HCT116 (cell line): ENCODE results near the gene SPATS2L. TPM values are rescaled to one million over a fixed set of nuclear protein-coding genes. Genes with fewer than 3 reads are reported as not detected.

Experiments used
- ATAC-seq: fragments of 200-7000 bp; cut with Tn5 transposase; 2 replicates; pipeline ENCODE4 v1.9.1; 2020; ENCODE audit warnings: mild to moderate bottlenecking, moderate library complexity
- BruUV-seq: library from RNA; stranded (reverse); fragments of 400-500 nt; replicated peaks from 2 replicates; lab custom pipeline; 2021; lab: Mats Ljungman, UMichigan
- CTCF ChIA-PET: fragments of 300-600 bp; sonication (Branson Sonifier 250); formaldehyde crosslinking; loops from one replicate; lab custom pipeline; 2021; ENCODE audit warnings: antibody characterized with exemption; lab: Charles Lee
- POLR2A ChIA-PET: fragments of 300-600, 350-600 bp; sonication (Branson Sonifier 250); formaldehyde crosslinking; loops from one replicate; lab custom pipeline; 2021; ENCODE audit warnings: antibody characterized with exemption; lab: Charles Lee
- RAD21 ChIA-PET, 2 experiments: fragments of 300-600 bp; sonication (Branson Sonifier 250); formaldehyde crosslinking; loops; one replicate each; lab custom pipeline; 2023; ENCODE audit warnings: low total read pairs in 2 of 2; ENCODE audit not compliant: uncharacterized antibody in 2 of 2, unreplicated experiment in 2 of 2, low non-redundant PET in 1 of 2; lab: Charles Lee
- DNase-seq: peaks from one replicate; pipeline ENCODE4 v3.0.0-alpha.2; 2010; ENCODE audit warnings: low read depth, low spot score
- H2AFZ ChIP-seq: fragments of 200-600 bp; shearing (Covaris generic), sonication (generic); 2 replicates; pipeline ENCODE4 v1.6.1; 2017; ENCODE audit warnings: low read depth, mixed run types, mixed read lengths, antibody characterized with exemption, low read length; ENCODE audit not compliant: poor library complexity, severe bottlenecking
- H3K27ac ChIP-seq: 2 replicates; pipeline ENCODE4 v1.5.1; 2012; ENCODE audit warnings: low read depth, low read length
- H3K27me3 ChIP-seq: fragments of 200-600 bp; sonication (generic); 2 replicates; pipeline ENCODE4 v1.6.1; 2016; ENCODE audit warnings: mixed run types, low read length, mixed read lengths; ENCODE audit not compliant: insufficient read depth
- H3K36me3 ChIP-seq, 2 experiments: fragments of 200-500 bp in 1 of 2; fragments of 200-600 bp in 1 of 2; sonication (Bioruptor generic) in 1 of 2; sonication (generic) in 1 of 2; 2 replicates each; pipeline versions ENCODE4 v1.5.1 to v1.6.1; 2014 to 2016; ENCODE audit warnings: low read length in 2 of 2, inconsistent platforms in 1 of 2, mixed read lengths in 1 of 2, mixed run types in 1 of 2; ENCODE audit not compliant: insufficient read depth in 2 of 2, control insufficient read depth in 1 of 2
- H3K4me1 ChIP-seq, 2 experiments: fragments of 200-600 bp in 1 of 2; sonication (generic) in 1 of 2; 2 replicates each; pipeline versions ENCODE4 v1.5.1 to v1.6.1; 2012 to 2017; ENCODE audit warnings: low read length in 2 of 2, inconsistent platforms in 1 of 2, mild to moderate bottlenecking in 1 of 2, mixed read lengths in 1 of 2, mixed run types in 1 of 2, moderate library complexity in 1 of 2; ENCODE audit not compliant: insufficient read depth in 2 of 2, control insufficient read depth in 1 of 2
- H3K4me2 ChIP-seq: fragments of 200-600 bp; sonication (generic); 2 replicates; pipeline ENCODE4 v1.6.1; 2017; ENCODE audit warnings: mixed run types, low read length, mixed read lengths
- H3K4me3 ChIP-seq, 2 experiments: fragments of 200-600 bp in 1 of 2; sonication (generic) in 1 of 2; replicated peaks in 1 of 2; 2 replicates each; pipeline ENCODE4 v1.5.1; 2011 to 2016; ENCODE audit warnings: low read length in 2 of 2, control low read depth in 1 of 2, low read depth in 1 of 2, mild to moderate bottlenecking in 1 of 2, mixed read lengths in 1 of 2, mixed run types in 1 of 2
- H3K79me2 ChIP-seq: fragments of 200-600 bp; sonication (generic); 2 replicates; pipeline ENCODE4 v1.6.1; 2017; ENCODE audit warnings: mild to moderate bottlenecking, mixed run types, low read length, moderate library complexity, mixed read lengths; ENCODE audit not compliant: insufficient read depth
- H3K9ac ChIP-seq: fragments of 200-600 bp; sonication (generic); 2 replicates; pipeline ENCODE4 v1.6.1; 2016; ENCODE audit warnings: low read length, mixed read lengths
- H3K9me2 ChIP-seq: fragments of 200-600 bp; sonication (generic), shearing (Covaris generic); 2 replicates; pipeline ENCODE4 v1.6.1; 2017; ENCODE audit warnings: mixed run types, mild to moderate bottlenecking, moderate library complexity; ENCODE audit not compliant: insufficient read depth
- H3K9me3 ChIP-seq, 2 experiments: fragments of 200-500 bp in 1 of 2; fragments of 200-600 bp in 1 of 2; sonication (Bioruptor generic) in 1 of 2; sonication (generic) in 1 of 2; 2 replicates each; pipeline ENCODE4 v1.6.1; 2014 to 2017; ENCODE audit warnings: low read length in 2 of 2, mixed read lengths in 2 of 2, inconsistent platforms in 1 of 2, low read depth in 1 of 2, mild to moderate bottlenecking in 1 of 2, mixed run types in 1 of 2, moderate library complexity in 1 of 2; ENCODE audit not compliant: control insufficient read depth in 1 of 2, insufficient read depth in 1 of 2
- H4K20me1 ChIP-seq: fragments of 200-600 bp; sonication (generic), shearing (Covaris generic); 2 replicates; pipeline ENCODE4 v1.6.1; 2017; ENCODE audit warnings: mixed run types, mild to moderate bottlenecking, moderate library complexity; ENCODE audit not compliant: insufficient read depth
- CBX3 ChIP-seq: IDR thresholded peaks from 2 replicates; pipeline ENCODE4 v1.6.1; 2012; ENCODE audit warnings: low read depth
- CEBPB ChIP-seq: IDR thresholded peaks from 2 replicates; pipeline ENCODE4 v1.6.1; 2012; ENCODE audit warnings: low read depth
- EGR1 ChIP-seq: IDR thresholded peaks from 2 replicates; pipeline ENCODE4 v1.6.1; 2012; ENCODE audit warnings: low read depth
- ELF1 ChIP-seq: IDR thresholded peaks from 2 replicates; pipeline ENCODE4 v1.6.1; 2012; ENCODE audit warnings: low read depth, borderline replicate concordance
- EZH2phosphoT487 ChIP-seq: fragments of 200-600 bp; IDR thresholded peaks from 2 replicates; pipeline ENCODE4 v1.6.1; 2018; ENCODE audit warnings: antibody characterized with exemption, borderline replicate concordance
- FOSL1 ChIP-seq: IDR thresholded peaks from 2 replicates; pipeline ENCODE4 v1.6.1; 2012; ENCODE audit warnings: low read depth
- POLR2A ChIP-seq: IDR thresholded peaks from 2 replicates; pipeline ENCODE4 v1.7.0; 2011; ENCODE audit warnings: borderline replicate concordance; ENCODE audit not compliant: insufficient read depth, insufficient read length; ENCODE audit errors: extremely low read depth
- POLR2AphosphoS5 ChIP-seq: IDR thresholded peaks from 2 replicates; pipeline ENCODE4 v1.6.1; 2011; ENCODE audit warnings: mild to moderate bottlenecking, low read depth, low read length, moderate library complexity
- RAD21 ChIP-seq: IDR thresholded peaks from 2 replicates; pipeline ENCODE4 v1.6.1; 2012; ENCODE audit warnings: low read depth, mild to moderate bottlenecking
- SRF ChIP-seq: IDR thresholded peaks from 2 replicates; pipeline ENCODE4 v1.6.1; 2012; ENCODE audit warnings: low read depth
- TCF7L2 ChIP-seq: IDR thresholded peaks from 2 replicates; pipeline ENCODE4 v1.7.0; 2011; ENCODE audit warnings: borderline replicate concordance, inconsistent platforms; ENCODE audit not compliant: insufficient read depth, insufficient read length; ENCODE audit errors: extremely low read depth
- ZFX ChIP-seq: fragments of 450-650 bp; IDR thresholded peaks from 2 replicates; pipeline ENCODE4 v1.6.1; 2017
- ZNF274 ChIP-seq: fragments of 200-500 bp; sonication (Bioruptor generic); IDR thresholded peaks from 2 replicates; pipeline ENCODE4 v1.6.1; 2014; ENCODE audit warnings: mild to moderate bottlenecking, low read depth, low read length, inconsistent platforms
- intact Hi-C: fragments of 100-400 bp; cut with micrococcal nuclease; formaldehyde crosslinking; loops from 2 replicates; pipeline ENCODE4 v1.10.0; 2022
- total RNA-seq: library from RNA; stranded (reverse); gene quantifications from one replicate; pipeline ENCODE4 v1.2.1, GENCODE V29; 2021; ENCODE audit not compliant: unreplicated experiment
- TF ChIP-seq, protein P1 (sequence below): IDR thresholded peaks from 2 replicates; pipeline ENCODE4 v1.6.1; 2011; ENCODE audit warnings: mild to moderate bottlenecking, low read length, moderate library complexity; ENCODE audit not compliant: insufficient replicate concordance; ENCODE audit errors: extremely low read depth
- TF ChIP-seq, protein P2 (sequence below): IDR thresholded peaks from 2 replicates; pipeline ENCODE4 v1.6.1; 2012
- TF ChIP-seq, protein P3 (sequence below), 3 experiments: fragments of 200-600 bp in 1 of 3; sonication (generic) in 1 of 3; IDR thresholded peaks in 2 of 3; conservative IDR thresholded peaks in 1 of 3; 2 replicates each; pipeline ENCODE4 v1.5.1; 2012 to 2017; ENCODE audit warnings: low read depth in 2 of 3, low read length in 2 of 3, antibody characterized with exemption in 1 of 3, borderline replicate concordance in 1 of 3, control low read depth in 1 of 3, mild to moderate bottlenecking in 1 of 3, mixed read lengths in 1 of 3, mixed run types in 1 of 3, moderate library complexity in 1 of 3; ENCODE audit not compliant: insufficient read depth in 1 of 3

The SPATS2L gene
- total RNA-seq, 1 experiment from 2014 or later, result 87.1 TPM

DNA sequence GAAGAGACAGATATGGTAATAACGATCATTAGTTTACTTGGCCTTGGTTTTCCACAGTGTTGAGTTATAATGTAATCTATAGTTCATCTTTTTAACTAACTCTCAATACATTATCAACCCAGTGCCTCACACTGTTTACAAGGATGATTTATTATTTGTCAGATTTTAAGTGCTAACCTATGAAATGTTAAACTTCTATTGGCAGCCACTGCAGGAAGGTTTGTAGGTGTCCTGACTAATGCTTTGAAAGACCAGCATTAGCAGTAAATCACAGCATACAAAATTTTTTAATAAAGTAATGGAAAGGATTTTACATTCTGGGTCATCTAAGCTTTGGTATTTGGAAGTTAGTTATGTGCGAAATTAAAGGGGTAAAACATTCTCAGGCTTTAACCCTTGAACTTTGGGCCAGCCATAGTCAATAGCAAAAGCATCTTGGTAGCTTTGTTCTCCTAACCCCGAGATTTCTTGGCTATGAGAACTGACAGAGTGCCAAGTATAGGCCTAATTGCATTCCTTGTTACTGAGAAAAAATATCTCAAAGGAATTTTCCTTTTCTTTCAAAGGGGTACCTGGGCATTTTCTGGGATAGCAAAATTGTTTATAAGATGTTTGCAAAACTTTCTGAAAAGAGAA is 30.6 kb downstream of the SPATS2L start:
- RAD21 ChIA-PET, result no interaction called here
- ATAC-seq, result peak; percentile 46

DNA sequence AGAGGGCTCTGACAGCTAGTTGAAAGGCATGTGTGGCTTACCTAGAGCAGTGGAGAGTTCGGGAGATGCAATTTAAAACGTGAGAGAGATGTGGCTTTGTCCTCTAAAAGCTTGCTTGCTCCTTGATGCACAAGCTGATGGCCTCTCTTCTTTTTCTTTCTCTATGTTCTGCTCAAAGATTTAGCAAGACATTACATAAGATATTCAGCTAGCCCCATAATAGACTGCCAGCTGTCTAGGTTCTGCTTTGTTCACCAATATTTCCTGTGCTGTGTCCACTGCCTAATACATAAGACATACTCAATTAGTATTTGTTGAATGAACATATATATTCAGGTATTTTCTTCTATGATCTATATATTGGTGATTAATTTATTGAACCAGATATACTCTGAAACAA is 31.1 kb downstream of the SPATS2L start:
- CTCF ChIA-PET, result no interaction called here
- DNase-seq, result no peak
- Histone ChIP-seq H3K27ac (peak overlapping the region; percentile 52; the same call in 1 of the 2 replicates), H2AFZ (no peak overlapping the region), H3K9me3 (no peaks in the 10 kb centered on the region), H3K9me2 (no peaks in the 10 kb centered on the region), H3K9ac (no peak overlapping the region), H3K27me3 (no peaks in the 10 kb centered on the region), H3K36me3 (no peaks in the 10 kb centered on the region), H4K20me1 (no peaks in the 10 kb centered on the region), H3K4me3 (no peak overlapping the region), H3K4me1 (peaks cover 30 to 48% of the 10 kb centered on the region in 2 experiments), H3K4me2 (no peak overlapping the region; the same call in 1 of the 2 replicates), H3K79me2 (peaks cover 71% of the 10 kb centered on the region)
- RAD21 ChIA-PET, result no interaction called here
- no TSS peak for BruUV-seq
- intact Hi-C loops, result no loop called here
- POLR2A ChIA-PET, result no interaction called here
- ATAC-seq, result no peak; the same call in none of the 2 replicates
- TF ChIP-seq EGR1 (no peak), CBX3 (no peak), ELF1 (no peak), ZNF274 (no peak), SRF (no peak), TCF7L2 (no peak), POLR2AphosphoS5 (no peak), CEBPB (no peak), RAD21 (no peak), FOSL1 (no peak), ZFX (no peak), POLR2A (no peak), EZH2phosphoT487 (no peak)
- TF ChIP-seq, protein P1, sequence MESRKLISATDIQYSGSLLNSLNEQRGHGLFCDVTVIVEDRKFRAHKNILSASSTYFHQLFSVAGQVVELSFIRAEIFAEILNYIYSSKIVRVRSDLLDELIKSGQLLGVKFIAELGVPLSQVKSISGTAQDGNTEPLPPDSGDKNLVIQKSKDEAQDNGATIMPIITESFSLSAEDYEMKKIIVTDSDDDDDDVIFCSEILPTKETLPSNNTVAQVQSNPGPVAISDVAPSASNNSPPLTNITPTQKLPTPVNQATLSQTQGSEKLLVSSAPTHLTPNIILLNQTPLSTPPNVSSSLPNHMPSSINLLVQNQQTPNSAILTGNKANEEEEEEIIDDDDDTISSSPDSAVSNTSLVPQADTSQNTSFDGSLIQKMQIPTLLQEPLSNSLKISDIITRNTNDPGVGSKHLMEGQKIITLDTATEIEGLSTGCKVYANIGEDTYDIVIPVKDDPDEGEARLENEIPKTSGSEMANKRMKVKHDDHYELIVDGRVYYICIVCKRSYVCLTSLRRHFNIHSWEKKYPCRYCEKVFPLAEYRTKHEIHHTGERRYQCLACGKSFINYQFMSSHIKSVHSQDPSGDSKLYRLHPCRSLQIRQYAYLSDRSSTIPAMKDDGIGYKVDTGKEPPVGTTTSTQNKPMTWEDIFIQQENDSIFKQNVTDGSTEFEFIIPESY, result no peak
- TF ChIP-seq, protein P2, sequence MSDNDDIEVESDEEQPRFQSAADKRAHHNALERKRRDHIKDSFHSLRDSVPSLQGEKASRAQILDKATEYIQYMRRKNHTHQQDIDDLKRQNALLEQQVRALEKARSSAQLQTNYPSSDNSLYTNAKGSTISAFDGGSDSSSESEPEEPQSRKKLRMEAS, result no peak
- TF ChIP-seq, protein P3, sequence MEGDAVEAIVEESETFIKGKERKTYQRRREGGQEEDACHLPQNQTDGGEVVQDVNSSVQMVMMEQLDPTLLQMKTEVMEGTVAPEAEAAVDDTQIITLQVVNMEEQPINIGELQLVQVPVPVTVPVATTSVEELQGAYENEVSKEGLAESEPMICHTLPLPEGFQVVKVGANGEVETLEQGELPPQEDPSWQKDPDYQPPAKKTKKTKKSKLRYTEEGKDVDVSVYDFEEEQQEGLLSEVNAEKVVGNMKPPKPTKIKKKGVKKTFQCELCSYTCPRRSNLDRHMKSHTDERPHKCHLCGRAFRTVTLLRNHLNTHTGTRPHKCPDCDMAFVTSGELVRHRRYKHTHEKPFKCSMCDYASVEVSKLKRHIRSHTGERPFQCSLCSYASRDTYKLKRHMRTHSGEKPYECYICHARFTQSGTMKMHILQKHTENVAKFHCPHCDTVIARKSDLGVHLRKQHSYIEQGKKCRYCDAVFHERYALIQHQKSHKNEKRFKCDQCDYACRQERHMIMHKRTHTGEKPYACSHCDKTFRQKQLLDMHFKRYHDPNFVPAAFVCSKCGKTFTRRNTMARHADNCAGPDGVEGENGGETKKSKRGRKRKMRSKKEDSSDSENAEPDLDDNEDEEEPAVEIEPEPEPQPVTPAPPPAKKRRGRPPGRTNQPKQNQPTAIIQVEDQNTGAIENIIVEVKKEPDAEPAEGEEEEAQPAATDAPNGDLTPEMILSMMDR (IDR thresholded peaks at IDR 0.05 in 2 of 3, conservative IDR thresholded peaks at IDR 0.05 in 1 of 3; ENCODE audit: borderline replicate concordance in 1 of 3, insufficient read depth in 1 of 3, low read depth in 2 of 3, low read length in 2 of 3), result no peak

More for the DNA sequence above, 30.6 kb downstream of the SPATS2L start:
- intact Hi-C loops, result no loop called here
- no peak overlapping the region for H3K9ac ChIP-seq
- no peak overlapping the region for H3K4me3 ChIP-seq
- DNase-seq, result no peak
- no peaks in the 10 kb centered on the region for H3K9me3 ChIP-seq
- CTCF ChIA-PET, result no interaction called here
- H3K36me3 ChIP-seq, result no peaks in the 10 kb centered on the region
- H3K4me1 ChIP-seq, result peaks cover 30 to 48% of the 10 kb centered on the region in 2 experiments
- H4K20me1 ChIP-seq, result no peaks in the 10 kb centered on the region
- no peaks in the 10 kb centered on the region for H3K27me3 ChIP-seq
- H2AFZ ChIP-seq, result no peak overlapping the region
- no TSS peak for BruUV-seq
- peak overlapping the region; percentile 52; the same call in 1 of the 2 replicates for H3K27ac ChIP-seq
- peaks cover 71% of the 10 kb centered on the region for H3K79me2 ChIP-seq
- H3K4me2 ChIP-seq, result peak overlapping the region; percentile 16; the same call in 1 of the 2 replicates
- TF ChIP-seq TCF7L2 (no peak), POLR2AphosphoS5 (0 out of 2 replicates have a peak, but pooled peaks have one; percentile 15)
- POLR2A ChIA-PET, result no interaction called here
- no peaks in the 10 kb centered on the region for H3K9me2 ChIP-seq
